ENCODE data around the gene TNFRSF21.

The TNFRSF21 gene

GRCh38 chr6:47221565-47221964 is 88.1 kb downstream of the TNFRSF21 start:
- no peak for DNase-seq (ENCODE audit: low read depth)

GRCh38 chr6:47209632-47210031 is 100.1 kb downstream of the TNFRSF21 start:
- DNase-seq (ENCODE audit: low read depth): no peak

- DNase-seq (ENCODE audit: low read depth): no peak
Measured at GRCh38 chr6:47207261-47207660, 102.4 kb downstream of the TNFRSF21 start.

- DNase-seq (ENCODE audit: low read depth): no peak
Measured at GRCh38 chr6:47206626-47207025, 103.1 kb downstream of the TNFRSF21 start.

GRCh38 chr6:47203938-47204611 is 105.6 kb downstream of the TNFRSF21 start:
- DNase-seq (ENCODE audit: low read depth): no peak

DNA sequence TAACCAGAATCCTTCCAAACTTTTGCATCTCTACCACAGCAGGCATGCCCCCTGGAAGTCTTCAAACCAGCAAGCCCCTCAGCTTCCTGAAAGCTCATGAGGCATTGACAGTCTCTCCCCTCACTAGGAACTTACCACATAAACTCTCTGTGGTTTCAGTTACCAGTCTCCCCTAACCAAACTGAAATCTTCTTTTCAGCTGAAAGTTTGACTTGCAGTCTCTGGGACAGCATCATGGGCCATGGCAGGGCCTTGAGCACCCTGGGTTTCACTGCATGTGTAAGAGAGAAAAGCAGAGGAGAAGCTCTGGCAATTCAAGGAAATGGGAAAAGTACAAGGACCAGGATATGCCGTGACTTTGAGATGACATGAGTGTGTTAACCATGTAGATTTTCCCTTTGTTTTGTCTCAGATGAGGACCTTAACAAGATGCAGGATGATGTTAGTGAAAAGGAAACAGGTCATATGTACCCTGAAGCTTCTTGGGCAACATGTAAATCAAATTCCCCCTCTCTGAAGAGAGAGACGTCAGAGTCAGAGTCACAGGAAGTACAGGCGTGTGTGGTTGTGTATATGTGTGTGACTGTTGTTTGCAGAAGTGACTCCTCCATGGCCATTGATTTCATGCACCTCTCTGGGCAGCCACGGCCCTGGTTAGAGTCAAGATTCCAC is 106.3 kb downstream of the TNFRSF21 start:
- no peak for DNase-seq (ENCODE audit: low read depth)

DNA sequence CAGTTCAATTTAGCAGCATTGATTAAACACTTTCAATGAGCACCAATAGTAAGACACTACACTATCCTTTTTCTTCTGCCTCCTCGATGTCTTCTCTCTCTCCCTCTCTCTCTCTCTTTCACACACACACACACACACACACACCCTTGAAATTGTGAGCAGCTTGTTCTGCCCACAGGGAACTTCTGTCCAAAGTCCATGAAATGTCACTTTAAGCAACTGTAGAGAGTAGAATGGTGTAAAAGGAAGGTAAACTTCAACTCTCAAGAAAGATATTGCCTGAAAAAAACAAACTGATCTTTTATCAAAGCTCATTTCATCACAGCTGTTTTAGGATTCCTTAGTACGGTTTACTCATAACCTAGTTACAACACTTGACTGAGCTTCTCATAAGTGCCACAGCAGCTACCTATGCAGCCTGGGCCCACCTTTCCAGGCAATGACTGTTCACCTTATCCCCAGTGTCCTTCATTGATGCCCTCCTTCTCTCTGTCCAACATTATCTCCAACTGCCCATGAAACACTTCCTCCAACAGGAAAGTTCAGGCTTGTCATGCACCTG is 107.0 kb downstream of the TNFRSF21 start:
- no peak for DNase-seq (ENCODE audit: low read depth)

- no peak for DNase-seq (ENCODE audit: low read depth)
Measured at GRCh38 chr6:47200536-47201334, 109.0 kb downstream of the TNFRSF21 start.

GRCh38 chr6:47197682-47198640 is 111.7 kb downstream of the TNFRSF21 start:
- no peak for DNase-seq (ENCODE audit: low read depth)

GRCh38 chr6:47196113-47196512 is 113.6 kb downstream of the TNFRSF21 start:
- no peak for DNase-seq (ENCODE audit: low read depth)

- no peak for DNase-seq (ENCODE audit: low read depth)
Measured at GRCh38 chr6:47195011-47195650, 114.6 kb downstream of the TNFRSF21 start.

DNA sequence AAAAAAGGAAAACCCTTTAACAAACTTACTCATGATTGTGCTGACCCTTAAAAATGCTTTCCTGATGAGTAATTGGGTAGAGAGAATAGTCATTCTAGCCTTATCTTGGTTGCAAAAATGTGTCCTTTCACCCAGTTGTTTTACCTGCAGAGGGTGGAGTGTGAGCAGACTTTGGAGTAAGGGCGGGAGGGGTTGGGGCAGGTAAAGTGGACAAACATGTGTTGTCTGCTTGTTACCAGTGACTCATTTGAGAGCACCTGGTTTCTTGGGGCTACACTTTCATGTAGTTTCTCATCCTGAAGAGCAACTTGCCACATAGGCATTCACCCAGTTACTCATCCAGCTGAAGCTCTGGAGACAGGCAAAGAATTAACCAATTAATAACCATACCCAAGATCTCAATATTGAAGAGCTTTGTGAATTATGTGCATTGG is 121.1 kb downstream of the TNFRSF21 start:
- peak; percentile 65 for DNase-seq (ENCODE audit: low read depth)

DNA sequence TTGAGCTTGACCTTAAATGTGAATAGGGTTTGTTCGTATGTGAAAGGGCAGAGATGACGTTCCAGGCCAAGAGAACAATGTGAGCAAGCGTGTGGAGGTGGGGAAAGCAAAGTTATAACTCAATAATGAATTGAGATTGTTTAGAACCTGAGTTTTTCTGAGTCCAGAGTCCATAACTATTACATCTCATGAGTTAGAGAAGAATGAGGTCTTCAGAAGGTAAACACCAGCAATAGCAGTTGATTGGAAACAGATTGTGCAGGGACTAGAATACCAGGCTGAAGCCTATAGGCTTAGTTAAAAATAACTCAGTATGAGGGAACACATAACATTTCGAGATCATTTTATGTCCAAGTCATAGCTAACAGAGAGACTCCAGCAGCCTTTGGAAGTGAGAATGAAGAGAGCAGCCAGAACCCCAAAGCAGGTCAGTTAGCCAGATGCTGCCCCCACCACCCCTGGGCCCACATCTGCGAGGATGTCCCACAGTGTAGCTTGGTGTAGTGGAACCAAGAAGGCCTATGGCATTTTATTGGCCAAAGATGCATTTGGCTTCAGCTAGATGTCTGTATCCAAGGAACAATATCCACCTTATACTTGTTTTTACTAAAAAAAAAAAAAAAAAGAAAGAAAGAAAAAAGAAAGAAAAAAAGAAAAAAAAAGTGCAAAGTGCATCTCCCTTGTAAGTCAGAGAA is 121.7 kb downstream of the TNFRSF21 start:
- no peak for DNase-seq (ENCODE audit: low read depth)

- no peak for DNase-seq (ENCODE audit: low read depth)
Measured at GRCh38 chr6:47187113-47187512, 122.6 kb downstream of the TNFRSF21 start.

- DNase-seq (ENCODE audit: low read depth): no peak
Measured at GRCh38 chr6:47182291-47182957, 127.3 kb downstream of the TNFRSF21 start.

GRCh38 chr6:47181681-47182080 is 128.0 kb downstream of the TNFRSF21 start:
- DNase-seq (ENCODE audit: low read depth): no peak
